ENCODE data around the gene CPT1C. TPM values are rescaled to one million over a fixed set of nuclear protein-coding genes. Genes with fewer than 3 reads are reported as not detected.
A peak's percentile ranks its signal among the peaks of the same experiment; 100 is the strongest.

Gene CPT1C
- total RNA-seq, 1 donor: 39.4 TPM

- TF ChIP-seq, protein P1, sequence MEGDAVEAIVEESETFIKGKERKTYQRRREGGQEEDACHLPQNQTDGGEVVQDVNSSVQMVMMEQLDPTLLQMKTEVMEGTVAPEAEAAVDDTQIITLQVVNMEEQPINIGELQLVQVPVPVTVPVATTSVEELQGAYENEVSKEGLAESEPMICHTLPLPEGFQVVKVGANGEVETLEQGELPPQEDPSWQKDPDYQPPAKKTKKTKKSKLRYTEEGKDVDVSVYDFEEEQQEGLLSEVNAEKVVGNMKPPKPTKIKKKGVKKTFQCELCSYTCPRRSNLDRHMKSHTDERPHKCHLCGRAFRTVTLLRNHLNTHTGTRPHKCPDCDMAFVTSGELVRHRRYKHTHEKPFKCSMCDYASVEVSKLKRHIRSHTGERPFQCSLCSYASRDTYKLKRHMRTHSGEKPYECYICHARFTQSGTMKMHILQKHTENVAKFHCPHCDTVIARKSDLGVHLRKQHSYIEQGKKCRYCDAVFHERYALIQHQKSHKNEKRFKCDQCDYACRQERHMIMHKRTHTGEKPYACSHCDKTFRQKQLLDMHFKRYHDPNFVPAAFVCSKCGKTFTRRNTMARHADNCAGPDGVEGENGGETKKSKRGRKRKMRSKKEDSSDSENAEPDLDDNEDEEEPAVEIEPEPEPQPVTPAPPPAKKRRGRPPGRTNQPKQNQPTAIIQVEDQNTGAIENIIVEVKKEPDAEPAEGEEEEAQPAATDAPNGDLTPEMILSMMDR (IDR thresholded peaks at IDR 0.05; ENCODE audit: insufficient read depth, low read length): no peak
- DNase-seq (ENCODE audit: low read depth): no peak
- H3K4me3 ChIP-seq (ENCODE audit: low read depth, low read length): no peak overlapping the region
Measured at GRCh38 chr19:49662011-49662410, 28.9 kb upstream of the CPT1C start.

GRCh38 chr19:49663224-49663623 lies 27.7 kb upstream of the CPT1C start:
- H3K4me3 ChIP-seq (ENCODE audit: low read depth, low read length): no peak overlapping the region
- TF ChIP-seq, protein P1 (IDR thresholded peaks at IDR 0.05; ENCODE audit: insufficient read depth, low read length): no peak
- DNase-seq (ENCODE audit: low read depth): no peak

DNA sequence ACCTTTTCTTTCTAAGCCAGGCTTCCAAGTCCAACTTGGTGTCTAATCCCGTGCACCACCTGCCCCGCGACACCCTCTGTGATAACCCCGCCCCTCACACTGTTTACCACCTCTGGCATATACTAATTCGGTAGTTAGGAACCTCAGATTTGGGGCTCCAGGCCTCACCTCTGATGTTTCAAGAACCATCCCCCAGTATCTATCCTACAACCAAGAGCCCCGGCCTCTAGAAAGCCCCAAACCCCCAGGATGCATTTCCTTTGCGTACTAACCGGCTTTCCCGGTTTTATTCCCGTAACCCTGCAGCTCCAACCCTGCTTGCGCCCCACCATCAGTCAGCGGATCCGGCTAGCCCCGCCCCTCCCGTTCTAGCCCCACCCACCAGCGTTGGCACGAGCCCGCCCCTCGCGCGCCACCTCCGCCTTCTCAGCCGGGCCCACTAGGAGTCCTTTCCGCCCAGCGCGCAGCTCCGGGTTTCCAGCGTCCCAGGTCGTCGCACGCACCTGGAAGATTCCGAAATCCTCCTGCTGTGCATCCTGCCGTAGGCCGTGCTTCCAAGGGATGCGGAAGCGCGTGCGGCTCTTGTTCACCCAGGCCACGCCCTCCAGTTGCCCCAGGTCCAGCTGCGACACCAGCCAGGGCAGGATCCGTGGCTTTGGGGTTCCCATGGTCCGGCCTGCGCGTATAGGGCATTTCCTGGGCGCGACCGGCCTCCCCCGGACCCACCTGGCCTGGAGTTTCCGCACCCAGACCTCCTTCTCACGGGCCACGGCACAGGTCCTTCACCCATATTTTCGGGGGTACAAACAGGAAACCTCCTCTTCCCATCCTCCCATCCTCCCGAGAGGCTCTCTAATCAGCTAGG lies 26.5 kb upstream of the CPT1C start:
- peak overlapping the region; percentile 98 for H3K4me3 ChIP-seq (ENCODE audit: low read depth, low read length)
- DNase-seq (ENCODE audit: low read depth): peak; percentile 65
- TF ChIP-seq, protein P1 (IDR thresholded peaks at IDR 0.05; ENCODE audit: insufficient read depth, low read length): peak; percentile 36

DNA sequence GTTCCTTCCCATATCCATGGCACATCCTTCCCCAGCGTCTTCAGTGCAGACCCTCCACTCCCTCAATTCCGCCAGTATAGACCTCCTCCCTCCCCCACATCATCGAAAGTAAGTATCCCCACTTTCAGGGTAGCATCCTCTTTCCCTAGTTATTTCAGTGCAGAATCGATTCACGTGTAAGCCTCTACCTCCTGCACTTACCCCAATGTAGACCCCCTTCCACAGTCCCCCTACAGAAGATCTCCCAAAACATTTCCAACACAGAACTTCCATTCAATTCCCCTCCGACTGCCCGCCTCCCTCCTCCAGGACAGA lies 25.9 kb upstream of the CPT1C start:
- TF ChIP-seq, protein P1 (IDR thresholded peaks at IDR 0.05; ENCODE audit: insufficient read depth, low read length): no peak
- no peak for DNase-seq (ENCODE audit: low read depth)
- peak overlapping the region; percentile 98 for H3K4me3 ChIP-seq (ENCODE audit: low read depth, low read length)

GRCh38 chr19:49665351-49666119 lies 25.4 kb upstream of the CPT1C start, which contains the start of the genes BCL2L12 and IRF3:
Gene BCL2L12, plus strand, starts transcription at chr19:49665933. Its CDS starts 760 bp downstream, at chr19:49666693.
Gene IRF3, minus strand, starts transcription at chr19:49665857. Its CDS starts 1,019 bp downstream, at chr19:49664838.
- TF ChIP-seq, protein P1 (IDR thresholded peaks at IDR 0.05; ENCODE audit: insufficient read depth, low read length): no peak
- DNase-seq (ENCODE audit: low read depth): peak; percentile 97
- peak within 1 kb of the TSS; percentile 98 for H3K4me3 ChIP-seq (ENCODE audit: low read depth, low read length)

DNA sequence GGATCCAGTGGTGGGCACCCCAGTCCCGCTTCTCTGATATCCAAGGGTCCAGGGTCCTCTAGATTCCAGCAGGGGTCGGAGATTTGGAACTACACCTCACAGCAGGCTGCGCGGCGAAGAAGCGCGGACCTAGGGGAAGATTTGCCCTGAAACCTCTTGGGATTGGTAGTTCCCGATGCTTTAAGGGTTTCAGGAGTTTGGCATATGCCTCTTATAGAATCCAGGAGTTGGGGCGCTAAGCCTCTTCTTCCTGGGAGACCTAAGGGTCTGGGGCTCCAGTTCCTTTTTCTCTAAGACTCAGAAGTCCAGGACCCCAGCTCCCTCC lies 24.8 kb upstream of the CPT1C start:
- TF ChIP-seq, protein P1 (IDR thresholded peaks at IDR 0.05; ENCODE audit: insufficient read depth, low read length): no peak
- DNase-seq (ENCODE audit: low read depth): no peak
- H3K4me3 ChIP-seq (ENCODE audit: low read depth, low read length): peak overlapping the region; percentile 77
